Placental epithelial cell (primary cell): ENCODE measurements around the gene P2RX1. TPM values are rescaled to one million over a fixed set of nuclear protein-coding genes. Genes with fewer than 3 reads are reported as not detected.

Experiments used
- total RNA-seq: library from RNA; depleted of rRNA; stranded (reverse); fragments of >200 nt; gene quantifications from 2 replicates; pipeline ENCODE4 v1.2.3, GENCODE V29; 2012

P2RX1 gene
- total RNA-seq = not detected in 2 replicates

DNA sequence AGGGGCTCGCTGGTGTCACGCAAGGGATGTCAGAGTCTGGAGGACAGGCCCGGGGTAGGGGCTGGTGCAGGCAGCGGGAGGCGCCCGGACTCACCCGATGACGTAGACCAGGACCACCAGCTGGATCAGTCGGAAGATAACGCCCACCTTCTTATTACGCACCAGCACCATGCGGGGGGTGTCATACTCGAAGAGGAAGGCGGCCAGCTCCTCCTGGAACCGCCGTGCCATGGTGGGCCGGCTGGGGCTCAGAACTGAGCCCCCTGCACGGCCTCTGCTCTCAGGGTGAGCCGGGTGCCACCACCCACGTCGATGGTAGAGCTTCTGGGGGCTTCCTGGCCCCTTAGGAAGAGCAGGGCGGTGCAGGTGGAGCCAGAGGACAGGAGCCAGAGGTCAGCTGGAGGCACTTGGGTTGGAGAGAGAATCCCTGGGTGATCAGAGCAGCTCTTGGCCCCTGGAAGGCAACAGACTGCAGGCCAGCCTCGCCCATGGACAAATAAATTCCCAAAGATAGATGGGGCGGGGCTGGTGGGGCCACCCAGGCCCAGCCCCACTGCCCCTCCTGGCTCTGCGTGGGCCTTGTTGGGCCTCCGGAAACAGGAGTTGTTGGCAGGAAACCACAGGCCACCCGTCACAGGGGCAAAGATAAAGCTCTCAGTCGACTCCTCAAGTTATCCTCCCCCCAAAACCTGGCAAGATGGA is at the start of gene P2RX1:
TSS of gene P2RX1 (minus strand) at position 471 of the 702 bp plus-strand sequence. CDS start at position 231, 240 bp downstream.

DNA sequence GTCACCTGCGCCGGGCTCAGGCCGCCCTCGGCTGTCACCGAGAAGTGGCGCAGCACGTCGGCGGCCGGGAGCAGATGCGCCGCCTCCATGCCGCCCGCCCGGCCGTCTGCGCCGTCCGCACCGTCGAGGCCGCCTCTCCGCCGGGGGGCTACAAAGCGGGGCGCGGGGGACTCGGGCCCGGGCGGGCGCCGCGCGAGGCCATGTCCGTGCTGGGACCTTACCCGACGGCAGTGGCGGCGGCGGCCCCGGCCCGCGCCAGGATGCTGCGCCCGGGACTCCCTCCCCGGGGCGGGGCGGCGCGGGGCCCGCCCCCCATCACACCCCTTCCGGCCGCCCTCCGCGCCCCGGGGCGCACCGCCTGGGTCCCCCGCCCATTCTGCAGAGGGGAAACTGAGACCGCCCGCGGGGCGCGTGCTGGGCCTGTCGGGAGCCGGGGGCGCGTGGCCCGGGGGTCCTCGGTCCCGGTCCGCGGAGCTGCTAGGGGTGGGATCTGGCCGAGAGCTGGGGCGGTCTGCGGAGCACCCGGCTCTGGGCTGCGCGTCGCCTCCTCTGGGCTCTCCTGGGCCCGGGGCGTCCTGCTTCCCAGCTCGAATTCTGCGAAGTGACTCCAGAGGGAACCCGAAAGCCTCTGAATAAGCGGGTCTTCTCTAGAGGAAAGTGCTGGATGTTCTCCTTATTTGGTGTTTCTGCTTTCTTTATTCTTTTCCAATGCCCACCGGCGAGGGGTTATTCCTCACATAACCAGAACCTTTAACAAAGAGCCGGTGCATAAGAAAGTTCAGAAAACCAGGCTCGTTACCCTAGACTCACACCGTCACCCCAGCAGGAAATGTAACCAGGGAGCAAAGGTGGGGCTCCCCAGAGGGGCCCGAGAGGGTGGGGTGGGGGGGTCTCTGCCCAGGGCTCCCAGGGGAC is 48.2 kb upstream of the P2RX1 start, which contains the start of gene ATP2A3:
TSS of gene ATP2A3 (minus strand) at position 235 of the 915 bp plus-strand sequence. CDS start at position 89, 146 bp downstream.

DNA sequence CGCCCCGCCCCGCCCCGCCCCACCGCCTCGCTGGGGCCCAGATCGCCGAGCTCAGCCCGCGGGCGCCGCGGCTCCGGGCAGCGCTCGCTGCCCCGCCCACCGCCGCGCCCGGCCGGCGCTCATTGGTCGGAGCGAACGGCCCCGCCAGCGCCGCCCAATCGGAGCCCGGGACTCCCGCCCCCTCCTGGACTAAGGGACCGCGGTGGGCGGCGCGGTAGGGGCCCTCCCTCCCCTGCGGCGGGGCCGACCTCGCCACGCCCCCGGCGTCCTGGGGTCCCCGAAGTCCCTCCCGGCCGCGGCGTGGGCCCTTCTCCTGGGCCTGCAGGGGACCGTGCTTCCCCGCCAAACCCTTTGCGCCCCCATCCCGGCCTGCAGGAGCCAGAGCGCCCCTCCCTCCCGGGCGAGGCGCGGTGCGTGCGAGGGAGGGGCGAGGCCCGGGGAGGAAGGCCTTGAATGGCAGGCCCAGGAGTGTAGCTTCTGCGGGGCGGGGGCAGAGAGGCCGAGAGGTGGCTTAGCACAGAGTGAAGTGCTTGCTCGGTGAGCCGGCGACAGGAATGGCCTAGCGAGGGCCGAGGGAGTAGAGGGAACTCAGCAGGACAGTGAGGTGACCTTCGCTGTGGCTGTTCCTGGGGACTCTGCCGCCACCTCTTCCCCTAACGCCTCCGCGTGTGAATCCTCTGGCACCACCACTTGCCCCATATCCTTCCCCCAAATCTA is 23.1 kb downstream of the P2RX1 start, which contains the start of gene CAMKK1:
TSS of gene CAMKK1 (minus strand) at position 51 of the 717 bp plus-strand sequence. CDS start 7,366 bp downstream, outside the sequence.

Other genes with a start within 250 kb of the P2RX1 start
- gene TAX1BP3, start 247.9 kb downstream of the P2RX1 start, total RNA-seq = 137 and 276 TPM in 2 replicates
- gene EMC6, start 247.7 kb downstream of the P2RX1 start, total RNA-seq = 11.4 and 14.9 TPM in 2 replicates
- gene P2RX5, start 220.3 kb downstream of the P2RX1 start, total RNA-seq = not detected in 2 replicates
- gene HASPIN, start 192.6 kb downstream of the P2RX1 start, total RNA-seq = 3.1 and 3.4 TPM in 2 replicates
- 8.6 and 13.0 TPM in 2 replicates for gene ITGAE, start 115.3 kb downstream of the P2RX1 start, total RNA-seq
- gene NCBP3, start 70.2 kb downstream of the P2RX1 start, total RNA-seq = 16.1 and 22.8 TPM in 2 replicates
- gene CAMKK1, start 23.4 kb downstream of the P2RX1 start, total RNA-seq = 2.4 and 5.6 TPM in 2 replicates
- 0.22 and 2.4 TPM in 2 replicates for gene ATP2A3, start 48.0 kb upstream of the P2RX1 start, total RNA-seq
- 49.1 and 59.9 TPM in 2 replicates for gene ZZEF1, start 226.6 kb upstream of the P2RX1 start, total RNA-seq
- 19.4 and 38.9 TPM in 2 replicates for gene CYB5D2, start 226.7 kb upstream of the P2RX1 start, total RNA-seq